AG04449 (cell line): ENCODE results near the gene TMC6.

ENCODE experiments used
- CTCF ChIA-PET: fragments of 350-600 bp; formaldehyde crosslinking; extraction: SDS; loops from one replicate; lab custom pipeline; 2021; ENCODE audit warnings: antibody characterized with exemption; lab: Yijun Ruan, JAX
- POLR2A ChIA-PET: fragments of 400-600, 350-600 bp; formaldehyde crosslinking; extraction: SDS; loops from one replicate; lab custom pipeline; 2020; ENCODE audit warnings: antibody characterized with exemption, inconsistent platforms; lab: Yijun Ruan, JAX
- DNase-seq: peaks from one replicate; pipeline ENCODE4 v3.0.0-alpha.2; 2010; ENCODE audit warnings: low read depth, low spot score
- H3K4me3 ChIP-seq: 2 replicates; pipeline ENCODE4 v1.5.1; 2011; ENCODE audit warnings: low read depth, mild to moderate bottlenecking, control low read depth, low read length
- TF ChIP-seq, protein P1 (sequence below): IDR thresholded peaks from one replicate; pipeline ENCODE4 v1.5.1; 2011; ENCODE audit warnings: mild to moderate bottlenecking, moderate library complexity, low read length, control low read depth, inconsistent platforms; ENCODE audit not compliant: insufficient read depth; ENCODE audit errors: missing control alignments

TMC6 gene

DNA sequence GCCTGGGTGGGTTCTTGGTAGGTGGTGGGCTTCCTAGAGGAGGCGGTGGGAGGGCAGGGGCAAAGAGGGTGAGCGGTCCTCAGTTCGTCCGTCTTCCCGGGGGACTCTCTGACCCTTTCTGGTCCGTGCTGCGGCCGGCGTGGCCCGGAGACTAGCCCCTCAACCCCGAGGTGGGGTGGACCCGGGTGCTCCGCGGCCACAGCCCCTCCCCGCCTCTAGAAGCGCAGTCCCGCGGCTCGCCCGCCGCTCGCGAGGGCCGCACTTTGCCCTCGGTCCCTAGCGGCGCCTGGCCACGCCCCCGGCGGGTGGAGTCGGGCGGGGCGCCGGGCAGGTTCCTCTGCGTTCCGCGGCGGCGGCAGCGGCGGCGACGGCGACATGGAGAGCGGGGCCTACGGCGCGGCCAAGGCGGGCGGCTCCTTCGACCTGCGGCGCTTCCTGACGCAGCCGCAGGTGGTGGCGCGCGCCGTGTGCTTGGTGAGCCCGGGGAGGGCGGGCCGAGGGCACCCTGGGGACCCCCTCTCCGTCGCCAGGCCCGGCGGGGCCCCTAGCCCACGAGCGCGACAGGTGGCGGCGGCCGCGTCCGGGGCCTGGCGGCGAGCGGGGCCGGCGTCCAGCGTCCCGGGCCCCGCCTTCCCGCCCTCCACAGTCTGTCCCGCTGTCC lies 39.8 kb upstream of the TMC6 start, which contains the start of gene SYNGR2:
SYNGR2 (plus strand) TSS at position 340 of the 661 bp plus-strand sequence; CDS start at position 376, 36 bp downstream.
- CTCF ChIA-PET, result interaction anchor here (2.0 to 10.8 kb wide), 2 partner anchors 10 to 17 kb away, joined by 13 to 119 read pairs; partner anchors contain the start of genes AFMID and TK1
- TF ChIP-seq, protein P1, sequence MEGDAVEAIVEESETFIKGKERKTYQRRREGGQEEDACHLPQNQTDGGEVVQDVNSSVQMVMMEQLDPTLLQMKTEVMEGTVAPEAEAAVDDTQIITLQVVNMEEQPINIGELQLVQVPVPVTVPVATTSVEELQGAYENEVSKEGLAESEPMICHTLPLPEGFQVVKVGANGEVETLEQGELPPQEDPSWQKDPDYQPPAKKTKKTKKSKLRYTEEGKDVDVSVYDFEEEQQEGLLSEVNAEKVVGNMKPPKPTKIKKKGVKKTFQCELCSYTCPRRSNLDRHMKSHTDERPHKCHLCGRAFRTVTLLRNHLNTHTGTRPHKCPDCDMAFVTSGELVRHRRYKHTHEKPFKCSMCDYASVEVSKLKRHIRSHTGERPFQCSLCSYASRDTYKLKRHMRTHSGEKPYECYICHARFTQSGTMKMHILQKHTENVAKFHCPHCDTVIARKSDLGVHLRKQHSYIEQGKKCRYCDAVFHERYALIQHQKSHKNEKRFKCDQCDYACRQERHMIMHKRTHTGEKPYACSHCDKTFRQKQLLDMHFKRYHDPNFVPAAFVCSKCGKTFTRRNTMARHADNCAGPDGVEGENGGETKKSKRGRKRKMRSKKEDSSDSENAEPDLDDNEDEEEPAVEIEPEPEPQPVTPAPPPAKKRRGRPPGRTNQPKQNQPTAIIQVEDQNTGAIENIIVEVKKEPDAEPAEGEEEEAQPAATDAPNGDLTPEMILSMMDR, result no peak

DNA sequence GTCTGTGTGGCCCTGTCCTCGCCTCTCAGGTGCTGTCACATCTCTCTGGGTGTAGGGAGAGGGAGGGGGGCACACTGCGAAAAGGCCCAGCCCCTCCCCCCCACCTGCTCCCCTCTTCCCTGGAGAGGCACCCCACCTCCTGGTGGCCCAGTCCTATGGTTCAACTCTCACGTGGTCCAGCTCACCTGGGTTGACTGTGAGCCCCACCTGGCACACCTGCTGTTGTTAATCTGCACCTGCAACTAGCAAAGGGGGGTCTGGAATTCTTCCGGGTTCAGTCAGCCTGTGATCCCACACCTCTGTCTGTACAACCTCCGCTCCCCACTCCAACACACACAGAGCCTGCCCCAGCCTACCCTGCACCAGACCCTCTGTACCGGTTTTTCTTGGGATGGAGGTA lies 37.9 kb upstream of the TMC6 start:
- POLR2A ChIA-PET, result interaction anchor here (0.8 kb wide), 1 partner anchor 22 kb away, joined by 3 read pairs; no protein-coding TSS in a partner anchor
- TF ChIP-seq, protein P1, result no peak
- CTCF ChIA-PET, result interaction anchor here (2.3 kb wide), 1 partner anchor 10 kb away, joined by 11 read pairs; no protein-coding TSS in a partner anchor
- H3K4me3 ChIP-seq, result no peak overlapping the region
- DNase-seq, result no peak

More for the DNA sequence above, 39.8 kb upstream of the TMC6 start, which contains the start of gene SYNGR2:
- peak within 1 kb of the TSS; percentile 55 for H3K4me3 ChIP-seq
- no peak for DNase-seq
- POLR2A ChIA-PET, result no interaction called here

DNA sequence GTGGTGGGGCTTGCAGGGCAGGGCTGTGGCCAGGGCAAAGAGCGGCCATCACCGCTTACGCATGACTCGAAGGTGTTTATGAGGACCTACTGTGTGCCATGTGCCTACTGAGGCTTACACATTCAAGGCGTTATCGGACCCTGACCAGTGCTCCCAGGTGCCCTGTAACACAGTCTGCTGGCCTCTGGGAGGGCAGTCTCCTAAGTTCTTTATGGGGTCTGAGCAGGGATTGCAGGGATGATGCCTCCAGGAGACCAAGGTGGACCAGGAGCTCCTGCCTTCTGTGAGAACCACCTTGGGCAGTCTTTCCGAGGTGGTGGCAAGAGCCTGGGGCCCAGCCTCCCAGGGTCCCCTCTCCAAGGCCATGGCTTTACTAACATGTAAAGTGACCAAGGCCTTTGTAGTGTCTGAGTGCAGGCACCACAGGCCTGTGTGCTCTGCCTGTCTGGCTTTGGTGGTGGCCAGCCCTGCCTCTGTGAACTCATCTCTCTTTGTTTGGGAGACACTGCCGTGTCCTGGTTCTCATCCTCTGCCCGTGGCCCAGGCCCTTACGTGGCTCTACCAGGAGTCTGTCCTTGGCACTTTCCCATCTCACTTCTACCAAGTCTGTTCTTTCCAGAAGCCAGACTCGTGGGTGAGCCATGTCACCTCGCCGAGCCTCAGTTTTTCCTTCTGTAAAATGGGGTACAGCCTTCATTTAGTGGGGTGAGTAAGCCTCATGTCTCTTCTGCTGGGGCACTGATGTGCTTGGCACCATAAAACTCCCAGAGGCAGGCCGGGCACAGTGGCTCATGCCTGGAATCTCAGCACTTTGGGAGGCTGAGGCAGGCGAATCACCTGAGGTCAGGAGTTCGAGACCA lies 36.4 kb upstream of the TMC6 start:
- TF ChIP-seq, protein P1, result no peak
- DNase-seq, result no peak
- ChIA-PET CTCF (interaction anchor here (4.4 kb wide), 1 partner anchor 11 kb away, joined by 28 read pairs; no protein-coding TSS in a partner anchor), POLR2A (no interaction called here)
- H3K4me3 ChIP-seq, result no peak overlapping the region

DNA sequence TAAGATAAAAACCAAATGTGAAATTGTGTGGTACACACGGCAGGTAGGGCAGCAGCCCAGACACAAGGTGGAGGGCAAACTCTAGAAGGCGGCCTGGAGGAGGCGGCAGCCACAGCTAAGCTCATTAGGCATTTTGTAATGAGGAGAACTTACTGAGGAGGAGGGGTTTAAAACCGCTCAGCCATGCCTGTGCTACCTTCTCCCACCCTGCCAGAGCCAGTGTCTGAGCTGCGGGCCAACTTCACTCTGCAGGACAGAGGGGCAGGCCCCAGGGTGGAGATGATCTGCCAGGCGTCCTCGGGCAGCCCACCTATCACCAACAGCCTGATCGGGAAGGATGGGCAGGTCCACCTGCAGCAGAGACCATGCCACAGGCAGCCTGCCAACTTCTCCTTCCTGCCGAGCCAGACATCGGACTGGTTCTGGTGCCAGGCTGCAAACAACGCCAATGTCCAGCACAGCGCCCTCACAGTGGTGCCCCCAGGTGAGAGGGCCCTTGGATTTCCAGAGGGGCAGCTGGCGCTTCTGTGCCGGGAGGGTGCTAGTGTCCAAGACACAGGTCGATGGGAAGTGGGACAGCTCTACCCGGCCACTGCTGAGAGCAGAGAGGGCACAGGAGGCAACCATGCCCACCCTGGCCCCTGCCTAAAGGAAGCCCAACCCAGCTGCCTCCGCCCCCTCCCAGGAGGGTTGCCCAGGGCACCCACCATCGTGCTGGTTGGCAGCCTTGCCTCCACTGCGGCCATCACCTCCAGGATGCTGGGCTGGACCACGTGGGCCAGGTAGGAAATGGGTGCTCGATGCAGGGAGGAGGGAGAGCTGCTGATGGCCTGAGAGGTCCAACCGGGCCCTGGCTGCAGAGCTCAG lies 35.6 kb upstream of the TMC6 start:
- no peak overlapping the region for H3K4me3 ChIP-seq
- TF ChIP-seq, protein P1, result no peak
- ChIA-PET CTCF (interaction anchor here (4.4 kb wide), 1 partner anchor 12 kb away, joined by 28 read pairs; no protein-coding TSS in a partner anchor), POLR2A (interaction anchor here (0.5 kb wide), 1 partner anchor 29 kb away, joined by 3 read pairs; no protein-coding TSS in a partner anchor)
- DNase-seq, result no peak

DNA sequence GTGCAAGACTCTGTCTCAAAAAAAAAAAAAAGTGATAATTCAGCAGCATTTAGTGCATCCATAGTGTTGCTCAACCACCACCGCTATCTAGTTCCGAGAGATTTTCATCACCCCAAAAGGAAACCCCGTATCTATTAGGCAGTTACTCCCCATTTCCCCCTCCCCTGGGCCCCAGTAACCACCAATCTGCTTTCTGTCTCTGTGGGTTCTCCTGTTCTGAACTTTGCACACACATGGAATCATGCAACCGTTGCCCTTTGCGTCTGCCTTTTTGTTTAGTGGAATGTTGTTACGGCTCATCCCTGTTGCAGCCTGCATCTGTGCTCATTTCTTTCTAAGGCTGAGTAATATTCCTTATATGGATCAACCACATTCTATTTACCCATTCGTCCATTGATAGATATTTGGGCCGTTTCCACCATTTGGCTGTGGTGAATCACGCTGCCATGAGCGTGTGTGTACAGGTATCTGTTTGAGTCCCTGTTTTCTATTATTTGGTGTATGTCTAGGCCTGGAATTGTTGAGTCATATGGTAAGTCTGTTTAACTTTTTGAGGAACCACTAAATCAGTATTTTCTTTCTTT lies 31.1 kb upstream of the TMC6 start:
- POLR2A ChIA-PET, result no interaction called here
- no peak for DNase-seq

More for the DNA sequence above, 31.1 kb upstream of the TMC6 start:
- TF ChIP-seq, protein P1, result no peak
- CTCF ChIA-PET, result interaction anchor here (0.9 kb wide), 1 partner anchor 10 kb away, joined by 3 read pairs; no protein-coding TSS in a partner anchor
- no peak overlapping the region for H3K4me3 ChIP-seq
